MV-4-11 (cell line): Measurements from ENCODE around the gene PLEKHG3.

Source experiments
- DNase-seq: peaks from one replicate; lab custom pipeline; 2025; lab: John Stamatoyannopoulos, UW

PLEKHG3 gene

GRCh38 chr14:64784006-64784405 is 79.8 kb downstream of the PLEKHG3 start:
- no peak for DNase-seq

GRCh38 chr14:64786296-64787149 is 82.3 kb downstream of the PLEKHG3 start:
- no peak for DNase-seq

- no peak for DNase-seq
These were observed 83.4 kb downstream of the PLEKHG3 start for GRCh38 chr14:64787619-64788018.

- no peak for DNase-seq
These were observed 84.5 kb downstream of the PLEKHG3 start for GRCh38 chr14:64788706-64789105.

GRCh38 chr14:64789696-64790095 is 85.5 kb downstream of the PLEKHG3 start:
- no peak for DNase-seq

- no peak for DNase-seq
These were observed 86.3 kb downstream of the PLEKHG3 start for GRCh38 chr14:64790478-64790877.

- DNase-seq, result no peak
These were observed 88.0 kb downstream of the PLEKHG3 start for GRCh38 chr14:64792231-64792630.

- DNase-seq, result no peak
These were observed 88.8 kb downstream of the PLEKHG3 start for GRCh38 chr14:64792871-64793560.

- no peak for DNase-seq
These were observed 91.0 kb downstream of the PLEKHG3 start for GRCh38 chr14:64795211-64795610.

- no peak for DNase-seq
These were observed 91.7 kb downstream of the PLEKHG3 start for GRCh38 chr14:64795921-64796320.

- DNase-seq, result no peak
These were observed 92.1 kb downstream of the PLEKHG3 start for GRCh38 chr14:64796369-64796768.

GRCh38 chr14:64799555-64799954 is 95.3 kb downstream of the PLEKHG3 start:
- no peak for DNase-seq
